ENCODE results near the gene ZSWIM4.

Gene ZSWIM4

DNA sequence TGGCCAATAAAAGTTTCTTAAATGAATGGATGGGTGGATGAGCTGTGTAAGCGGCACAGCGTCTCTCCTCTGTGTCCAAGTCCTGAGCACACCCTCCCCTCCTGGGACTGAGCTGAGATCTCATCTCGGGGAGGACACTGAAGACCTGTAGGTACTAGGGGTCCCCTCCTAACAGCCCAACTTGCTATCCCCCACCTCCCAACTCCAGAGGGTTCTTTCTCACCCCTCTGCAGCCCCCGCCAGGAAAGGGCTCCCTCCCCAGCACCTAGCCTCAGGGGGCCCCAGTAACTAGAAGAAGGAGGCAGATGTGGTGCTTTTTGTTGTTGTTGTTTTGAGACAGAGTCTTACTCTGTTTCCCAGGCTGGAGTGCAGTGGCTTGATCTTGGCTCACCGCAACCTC is 80.6 kb downstream of the ZSWIM4 start:
- DNase-seq (ENCODE audit: low spot score), result no peak

DNA sequence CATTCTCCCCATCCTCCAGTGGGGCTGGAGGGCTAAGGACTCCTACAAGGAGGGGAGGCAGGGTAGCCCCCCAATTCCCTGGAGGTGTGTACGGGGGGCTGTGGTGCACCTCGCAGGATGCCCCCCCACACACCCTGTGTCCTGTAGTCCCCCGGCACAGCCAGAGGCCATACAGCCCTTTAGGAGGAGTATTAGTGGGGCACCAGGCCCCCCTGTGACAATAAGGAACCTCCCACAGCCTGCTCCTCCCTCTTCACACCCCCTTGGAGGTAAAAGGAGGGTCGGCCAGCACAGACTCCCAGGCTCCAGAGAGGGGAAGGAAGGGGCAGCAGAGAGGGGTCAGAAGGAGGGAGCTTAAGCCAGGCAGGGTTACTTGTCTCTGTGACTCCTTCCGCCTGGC is 81.6 kb downstream of the ZSWIM4 start, which contains the start of gene NANOS3:
Gene NANOS3 (plus strand): TSS at position 301 of the 400 bp plus-strand sequence. CDS start 115 bp downstream, outside the sequence.
- no peak for DNase-seq (ENCODE audit: low spot score)

DNA sequence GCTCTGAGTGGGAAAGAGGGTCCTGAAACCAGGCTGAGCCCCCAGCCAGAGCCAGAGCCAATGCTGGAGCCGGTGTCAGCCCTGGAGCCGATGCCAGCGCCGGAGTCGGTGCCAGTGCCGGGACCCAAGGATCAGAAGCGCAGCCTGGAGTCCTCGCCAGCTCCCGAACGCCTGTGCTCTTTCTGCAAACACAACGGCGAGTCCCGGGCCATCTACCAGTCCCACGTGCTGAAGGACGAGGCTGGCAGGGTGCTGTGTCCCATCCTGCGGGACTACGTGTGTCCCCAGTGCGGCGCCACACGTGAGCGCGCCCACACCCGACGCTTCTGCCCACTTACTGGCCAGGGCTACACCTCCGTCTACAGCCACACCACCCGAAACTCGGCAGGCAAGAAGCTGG is 82.1 kb downstream of the ZSWIM4 start:
- DNase-seq (ENCODE audit: low spot score), result no peak

- DNase-seq (ENCODE audit: low spot score), result peak; percentile 94
Measured at GRCh38 chr19:13880059-13881043, 85.1 kb downstream of the ZSWIM4 start.

DNA sequence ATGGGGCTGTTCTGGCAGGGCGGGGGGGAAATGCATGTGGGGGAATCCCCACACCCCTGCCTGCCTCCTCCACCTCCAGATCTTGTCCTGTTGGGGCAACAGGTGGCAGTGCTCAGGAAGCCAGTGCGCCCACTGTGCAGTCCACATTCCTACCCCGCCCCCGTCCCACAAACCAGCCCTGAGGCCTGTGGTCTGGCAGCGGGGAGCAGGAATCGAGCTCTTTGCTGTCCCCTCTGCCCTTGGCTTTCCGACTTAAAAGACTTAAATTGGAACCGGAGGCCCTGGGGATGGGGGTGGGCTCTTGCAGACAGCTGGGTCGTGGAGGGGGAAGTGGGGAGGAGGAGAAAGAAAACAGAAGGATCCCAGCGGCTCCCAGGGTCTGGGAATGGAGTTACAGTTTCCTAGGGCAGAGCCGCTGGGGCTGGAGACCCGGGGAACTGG is 86.0 kb downstream of the ZSWIM4 start:
- DNase-seq (ENCODE audit: low spot score), result no peak

Measured in germinal center (tissue), 1 donor.